Neural cell (in vitro differentiated cells): ENCODE results near the gene GNRHR.

Experiments used
- POLR2AphosphoS5 ChIP-seq: IDR thresholded peaks from 2 replicates; pipeline ENCODE4 v1.6.1; 2012
- TF ChIP-seq, protein P1 (sequence below): IDR thresholded peaks from 2 replicates; pipeline ENCODE4 v1.6.1; 2012; ENCODE audit warnings: borderline replicate concordance
- TF ChIP-seq, protein P2 (sequence below): fragments of 450-650 bp; IDR thresholded peaks from 2 replicates; pipeline ENCODE4 v1.5.1; 2014; ENCODE audit warnings: antibody characterized with exemption, mild to moderate bottlenecking, moderate library complexity; ENCODE audit not compliant: poor library complexity, severe bottlenecking

DNA sequence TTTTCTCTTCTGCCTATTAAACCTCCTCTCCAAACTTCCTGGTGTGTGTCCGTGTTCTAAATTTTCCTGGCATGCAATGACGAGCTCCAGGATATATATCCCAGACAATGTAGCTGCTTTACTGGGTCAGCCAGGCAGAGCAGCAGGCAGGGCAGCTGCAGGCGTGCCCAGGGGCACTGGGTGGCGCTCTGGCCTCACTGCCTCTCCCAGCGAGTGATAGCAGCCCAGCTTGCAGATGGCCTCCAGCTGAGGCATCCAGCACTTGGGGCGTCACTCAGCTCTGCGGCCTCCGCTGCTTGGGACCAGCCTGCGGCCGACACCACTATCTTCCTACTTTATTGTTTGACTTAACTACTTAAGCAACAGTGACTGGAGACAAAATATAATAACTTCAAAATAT lies 30.2 kb downstream of the GNRHR start:
- TF ChIP-seq, protein P1, sequence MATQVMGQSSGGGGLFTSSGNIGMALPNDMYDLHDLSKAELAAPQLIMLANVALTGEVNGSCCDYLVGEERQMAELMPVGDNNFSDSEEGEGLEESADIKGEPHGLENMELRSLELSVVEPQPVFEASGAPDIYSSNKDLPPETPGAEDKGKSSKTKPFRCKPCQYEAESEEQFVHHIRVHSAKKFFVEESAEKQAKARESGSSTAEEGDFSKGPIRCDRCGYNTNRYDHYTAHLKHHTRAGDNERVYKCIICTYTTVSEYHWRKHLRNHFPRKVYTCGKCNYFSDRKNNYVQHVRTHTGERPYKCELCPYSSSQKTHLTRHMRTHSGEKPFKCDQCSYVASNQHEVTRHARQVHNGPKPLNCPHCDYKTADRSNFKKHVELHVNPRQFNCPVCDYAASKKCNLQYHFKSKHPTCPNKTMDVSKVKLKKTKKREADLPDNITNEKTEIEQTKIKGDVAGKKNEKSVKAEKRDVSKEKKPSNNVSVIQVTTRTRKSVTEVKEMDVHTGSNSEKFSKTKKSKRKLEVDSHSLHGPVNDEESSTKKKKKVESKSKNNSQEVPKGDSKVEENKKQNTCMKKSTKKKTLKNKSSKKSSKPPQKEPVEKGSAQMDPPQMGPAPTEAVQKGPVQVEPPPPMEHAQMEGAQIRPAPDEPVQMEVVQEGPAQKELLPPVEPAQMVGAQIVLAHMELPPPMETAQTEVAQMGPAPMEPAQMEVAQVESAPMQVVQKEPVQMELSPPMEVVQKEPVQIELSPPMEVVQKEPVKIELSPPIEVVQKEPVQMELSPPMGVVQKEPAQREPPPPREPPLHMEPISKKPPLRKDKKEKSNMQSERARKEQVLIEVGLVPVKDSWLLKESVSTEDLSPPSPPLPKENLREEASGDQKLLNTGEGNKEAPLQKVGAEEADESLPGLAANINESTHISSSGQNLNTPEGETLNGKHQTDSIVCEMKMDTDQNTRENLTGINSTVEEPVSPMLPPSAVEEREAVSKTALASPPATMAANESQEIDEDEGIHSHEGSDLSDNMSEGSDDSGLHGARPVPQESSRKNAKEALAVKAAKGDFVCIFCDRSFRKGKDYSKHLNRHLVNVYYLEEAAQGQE = no peak
- TF ChIP-seq, protein P2, sequence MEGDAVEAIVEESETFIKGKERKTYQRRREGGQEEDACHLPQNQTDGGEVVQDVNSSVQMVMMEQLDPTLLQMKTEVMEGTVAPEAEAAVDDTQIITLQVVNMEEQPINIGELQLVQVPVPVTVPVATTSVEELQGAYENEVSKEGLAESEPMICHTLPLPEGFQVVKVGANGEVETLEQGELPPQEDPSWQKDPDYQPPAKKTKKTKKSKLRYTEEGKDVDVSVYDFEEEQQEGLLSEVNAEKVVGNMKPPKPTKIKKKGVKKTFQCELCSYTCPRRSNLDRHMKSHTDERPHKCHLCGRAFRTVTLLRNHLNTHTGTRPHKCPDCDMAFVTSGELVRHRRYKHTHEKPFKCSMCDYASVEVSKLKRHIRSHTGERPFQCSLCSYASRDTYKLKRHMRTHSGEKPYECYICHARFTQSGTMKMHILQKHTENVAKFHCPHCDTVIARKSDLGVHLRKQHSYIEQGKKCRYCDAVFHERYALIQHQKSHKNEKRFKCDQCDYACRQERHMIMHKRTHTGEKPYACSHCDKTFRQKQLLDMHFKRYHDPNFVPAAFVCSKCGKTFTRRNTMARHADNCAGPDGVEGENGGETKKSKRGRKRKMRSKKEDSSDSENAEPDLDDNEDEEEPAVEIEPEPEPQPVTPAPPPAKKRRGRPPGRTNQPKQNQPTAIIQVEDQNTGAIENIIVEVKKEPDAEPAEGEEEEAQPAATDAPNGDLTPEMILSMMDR = no peak
- TF ChIP-seq POLR2AphosphoS5 = no peak
